NB4 (cell line): Measurements from ENCODE around the gene YPEL2.

Source experiments
- POLR2A ChIP-seq: IDR thresholded peaks from 2 replicates; pipeline ENCODE4 v1.6.1; 2011; ENCODE audit warnings: mild to moderate bottlenecking; ENCODE audit not compliant: insufficient read length; ENCODE audit errors: extremely low read depth
- TF ChIP-seq, protein P1 (sequence below): IDR thresholded peaks from one replicate; pipeline ENCODE4 v1.5.1; 2012; ENCODE audit warnings: low read depth, low read length

DNA sequence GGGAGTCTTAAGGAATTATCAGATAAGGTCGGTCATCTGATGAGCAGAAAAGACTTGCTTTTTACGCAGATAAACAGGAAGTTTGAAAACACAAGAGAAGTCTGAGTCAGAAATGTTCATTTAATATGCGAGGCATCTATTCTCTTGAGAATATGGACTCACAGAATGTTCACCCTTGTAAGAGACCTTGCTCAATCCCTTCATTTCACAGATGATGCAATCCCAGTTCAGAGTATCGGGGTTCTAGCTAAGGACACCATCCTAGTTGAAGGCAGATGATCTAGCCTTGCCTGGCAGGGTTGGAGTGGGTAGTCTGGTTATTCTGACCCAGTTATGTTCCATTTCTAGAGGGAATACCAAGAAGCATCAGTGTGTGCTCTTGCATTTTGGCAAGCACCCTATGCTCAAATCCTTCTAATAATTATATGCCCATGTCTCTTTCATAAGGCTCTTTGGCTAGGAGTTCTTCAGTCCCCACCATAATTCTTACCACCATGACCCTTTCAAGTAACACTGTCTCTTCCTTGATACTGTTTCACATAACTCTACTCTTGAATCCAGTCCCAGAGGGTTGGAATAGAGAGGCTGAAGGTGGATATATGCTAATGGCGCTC lies 42.5 kb downstream of the YPEL2 start:
- TF ChIP-seq, protein P1, sequence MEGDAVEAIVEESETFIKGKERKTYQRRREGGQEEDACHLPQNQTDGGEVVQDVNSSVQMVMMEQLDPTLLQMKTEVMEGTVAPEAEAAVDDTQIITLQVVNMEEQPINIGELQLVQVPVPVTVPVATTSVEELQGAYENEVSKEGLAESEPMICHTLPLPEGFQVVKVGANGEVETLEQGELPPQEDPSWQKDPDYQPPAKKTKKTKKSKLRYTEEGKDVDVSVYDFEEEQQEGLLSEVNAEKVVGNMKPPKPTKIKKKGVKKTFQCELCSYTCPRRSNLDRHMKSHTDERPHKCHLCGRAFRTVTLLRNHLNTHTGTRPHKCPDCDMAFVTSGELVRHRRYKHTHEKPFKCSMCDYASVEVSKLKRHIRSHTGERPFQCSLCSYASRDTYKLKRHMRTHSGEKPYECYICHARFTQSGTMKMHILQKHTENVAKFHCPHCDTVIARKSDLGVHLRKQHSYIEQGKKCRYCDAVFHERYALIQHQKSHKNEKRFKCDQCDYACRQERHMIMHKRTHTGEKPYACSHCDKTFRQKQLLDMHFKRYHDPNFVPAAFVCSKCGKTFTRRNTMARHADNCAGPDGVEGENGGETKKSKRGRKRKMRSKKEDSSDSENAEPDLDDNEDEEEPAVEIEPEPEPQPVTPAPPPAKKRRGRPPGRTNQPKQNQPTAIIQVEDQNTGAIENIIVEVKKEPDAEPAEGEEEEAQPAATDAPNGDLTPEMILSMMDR: no peak
- no peak for TF ChIP-seq POLR2A
